NCI-H2107 treated with DMSO at 0.1 percent for 48 hours (cell line): Measurements from ENCODE around the gene FGFR3.

ENCODE experiments used
- DNase-seq: peaks from one replicate; lab custom pipeline; 2025; ENCODE audit not compliant: unreplicated experiment; lab: John Stamatoyannopoulos, UW

The FGFR3 gene

DNA sequence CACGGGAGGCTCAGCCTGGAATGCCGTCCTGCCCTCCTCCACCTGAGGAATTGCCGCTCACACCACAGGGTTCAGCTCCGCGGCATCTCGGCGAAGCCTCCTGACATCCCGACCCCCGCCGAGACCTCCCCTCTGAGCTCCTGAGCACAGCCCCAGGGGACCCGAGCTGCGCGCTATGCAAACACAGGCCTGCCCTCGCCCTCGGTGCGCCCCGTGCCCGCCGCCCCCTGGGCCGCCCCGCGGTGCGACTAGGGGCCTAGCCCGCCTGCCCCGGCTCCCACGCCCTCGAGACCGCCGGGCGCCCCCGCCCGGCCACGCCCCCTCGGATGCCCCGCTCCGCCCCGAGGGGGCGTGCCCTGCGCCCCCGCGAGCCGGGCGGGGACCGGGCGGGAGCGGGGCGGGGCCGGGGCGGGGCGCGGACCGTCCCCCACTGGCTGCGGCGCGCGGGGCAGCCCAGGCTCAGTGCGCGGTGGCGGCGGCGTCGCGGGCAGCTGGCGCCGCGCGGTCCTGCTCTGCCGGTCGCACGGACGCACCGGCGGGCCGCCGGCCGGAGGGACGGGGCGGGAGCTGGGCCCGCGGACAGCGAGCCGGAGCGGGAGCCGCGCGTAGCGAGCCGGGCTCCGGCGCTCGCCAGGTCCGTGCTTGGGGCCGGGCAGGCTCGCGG, at the start of gene FGFR3:
Gene FGFR3 (plus strand): TSS at position 462 of the 664 bp plus-strand sequence. CDS start 642 bp downstream, outside the sequence.
- DNase-seq = no peak

- no peak for DNase-seq
Observed at GRCh38 chr4:1743551-1743950, 49.5 kb upstream of the FGFR3 start.

DNA sequence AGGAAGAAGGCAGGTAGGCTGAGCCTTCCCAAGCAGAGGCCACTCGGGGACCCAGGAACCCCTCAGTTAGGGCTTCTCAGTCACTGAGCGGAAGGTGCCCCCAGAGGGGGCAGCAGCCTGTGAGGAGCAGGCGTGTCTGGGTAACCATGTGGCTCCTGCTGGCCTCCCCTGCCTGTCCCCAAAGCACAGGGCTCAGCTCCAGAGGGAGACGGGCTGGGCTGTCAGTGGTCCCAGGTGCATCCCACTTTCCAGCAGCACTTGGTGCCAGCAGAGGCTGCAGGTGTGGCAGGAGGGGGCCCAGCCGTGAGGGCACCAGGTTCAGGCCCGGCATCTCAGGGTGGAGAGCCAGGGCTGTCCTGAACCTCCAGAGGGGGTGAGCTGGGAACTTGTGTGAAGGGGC, 49.1 kb upstream of the FGFR3 start:
- DNase-seq = no peak

DNA sequence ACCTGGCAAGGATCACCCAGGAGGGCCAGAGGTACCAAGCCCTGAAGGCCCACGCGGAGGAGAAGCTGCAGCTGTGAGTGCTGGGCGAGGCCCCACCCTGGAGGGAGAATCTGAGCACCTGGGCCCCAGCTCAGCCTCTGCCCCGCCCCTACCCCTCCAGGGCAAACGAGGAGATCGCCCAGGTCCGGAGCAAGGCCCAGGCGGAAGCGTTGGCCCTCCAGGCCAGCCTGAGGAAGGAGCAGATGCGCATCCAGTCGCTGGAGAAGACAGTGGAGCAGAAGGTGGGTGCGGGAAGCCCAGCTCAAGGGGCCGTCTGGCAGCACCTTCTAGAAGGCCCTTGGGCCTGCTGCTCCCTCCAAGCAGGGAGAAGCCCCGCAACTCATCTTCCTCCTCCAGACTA, 48.5 kb upstream of the FGFR3 start:
- no peak for DNase-seq

DNA sequence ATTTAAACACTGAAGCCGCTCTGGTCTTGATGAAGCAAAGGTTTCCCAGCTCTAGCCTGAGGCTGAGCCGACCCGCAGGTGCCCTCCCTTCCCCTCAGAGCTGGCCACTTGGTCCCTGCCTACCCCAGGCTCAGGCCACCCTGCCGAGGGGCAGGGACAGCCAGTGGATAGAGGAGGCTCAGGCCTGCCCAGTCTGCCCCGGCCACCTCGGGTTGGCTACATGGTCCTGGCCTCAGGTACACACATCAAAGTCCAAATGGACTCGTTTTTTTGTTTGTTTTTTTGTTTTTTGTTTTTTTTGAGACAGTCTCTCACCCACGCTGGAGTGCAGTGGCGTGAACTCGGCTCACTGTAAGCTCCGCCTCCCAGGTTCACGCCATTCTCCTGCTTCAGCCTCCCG, 47.9 kb upstream of the FGFR3 start:
- DNase-seq = no peak

DNA sequence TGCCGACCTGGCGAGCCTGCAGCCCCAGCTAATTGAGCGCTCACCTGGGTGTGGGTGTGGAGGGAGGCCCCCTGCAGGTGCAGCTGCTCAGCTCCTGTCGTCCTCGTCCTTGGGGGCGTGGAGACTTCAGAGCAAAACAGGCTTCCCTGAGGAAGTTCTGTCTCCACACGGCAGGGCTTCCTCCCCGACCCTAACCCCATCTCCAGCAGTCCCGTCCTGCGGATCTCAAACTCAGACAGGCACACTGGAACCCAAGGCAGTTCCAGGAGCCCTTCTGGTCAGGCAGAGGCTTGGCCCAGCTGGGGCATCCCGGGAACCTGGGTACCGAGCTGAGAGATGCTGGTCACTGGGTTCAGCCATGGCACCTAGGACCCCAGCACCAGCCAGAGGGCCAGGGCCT, 47.4 kb upstream of the FGFR3 start:
- DNase-seq = no peak

- DNase-seq = no peak
Observed at GRCh38 chr4:1746265-1746691, 46.8 kb upstream of the FGFR3 start.

DNA sequence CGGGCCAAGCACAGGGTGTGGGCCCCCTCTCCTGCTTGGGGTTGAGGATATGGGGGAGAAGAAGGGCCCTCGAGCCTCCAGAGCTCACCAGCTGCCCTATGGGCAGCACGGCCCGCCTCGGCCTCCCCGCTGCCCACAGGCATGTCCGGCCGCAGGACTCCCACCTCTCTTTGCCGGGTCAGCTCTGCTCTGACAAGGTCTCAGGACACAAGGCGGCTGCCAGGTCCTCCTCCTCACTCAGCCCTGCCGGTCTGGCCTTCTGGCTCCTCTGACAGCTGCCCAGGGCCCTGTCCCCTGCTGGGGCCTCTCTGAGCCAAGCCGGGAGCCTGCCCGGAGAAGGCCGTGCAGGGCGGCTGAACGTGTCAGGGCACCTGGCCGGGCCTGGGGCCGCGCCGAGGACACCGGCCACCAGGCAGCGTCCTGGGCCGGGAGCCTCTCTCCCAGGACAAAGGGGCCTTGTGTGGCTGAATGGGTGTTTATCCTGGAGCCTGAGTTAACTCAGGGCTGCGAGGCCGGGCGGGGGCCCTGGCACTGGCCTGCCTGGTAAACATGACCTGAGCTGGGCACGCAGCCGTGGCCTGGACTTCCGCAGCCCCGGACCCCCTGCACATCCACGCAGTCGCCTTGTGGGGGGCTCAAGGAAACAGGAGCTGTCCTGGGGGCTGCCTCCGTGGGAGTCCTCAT, 46.0 kb upstream of the FGFR3 start:
- DNase-seq = no peak

DNA sequence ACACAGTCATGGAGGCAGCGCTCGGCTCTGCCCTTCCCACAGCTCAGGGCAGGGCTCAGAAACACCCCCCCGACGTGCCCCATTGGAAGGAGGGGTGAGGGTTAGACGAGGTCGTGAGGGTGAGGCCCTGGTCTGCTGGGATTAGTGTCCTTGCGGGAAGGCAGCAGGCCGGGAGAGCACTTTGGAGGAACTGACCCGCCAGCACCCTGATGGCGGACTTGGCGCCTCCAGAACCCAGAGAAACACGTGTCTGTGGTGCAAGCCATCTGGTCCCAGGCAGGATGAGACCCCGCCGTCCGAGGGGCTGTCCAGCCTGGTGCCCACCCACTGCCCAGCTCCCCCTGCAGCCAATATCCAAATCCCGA, 45.5 kb upstream of the FGFR3 start:
- no peak for DNase-seq

DNA sequence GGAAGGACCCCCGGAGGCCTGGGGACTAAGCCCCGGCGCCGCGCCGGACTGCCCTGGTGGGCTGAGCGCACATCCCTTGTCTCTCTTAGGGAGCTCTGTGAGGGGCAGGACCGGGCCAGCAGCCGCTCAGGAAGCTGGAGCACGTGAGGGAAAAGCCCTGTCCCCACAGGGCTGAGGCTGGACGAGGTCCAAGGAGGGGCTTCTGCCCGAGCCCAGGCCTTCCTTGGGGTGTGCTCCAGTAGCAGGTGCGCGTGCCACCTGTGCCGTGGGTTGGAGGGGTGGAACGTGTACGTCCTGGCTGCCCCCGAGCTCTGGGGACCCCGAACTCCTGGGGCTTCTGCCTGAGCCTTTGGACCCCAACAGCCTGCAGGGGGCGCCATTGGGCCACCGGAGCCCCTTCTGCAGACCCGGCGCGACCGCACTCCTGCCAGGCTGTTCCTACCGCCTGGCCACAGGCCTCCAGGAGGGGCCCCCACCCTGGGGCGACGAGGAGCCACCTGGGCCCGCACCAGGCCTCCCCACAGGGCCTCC, 44.6 kb upstream of the FGFR3 start:
- no peak for DNase-seq

DNA sequence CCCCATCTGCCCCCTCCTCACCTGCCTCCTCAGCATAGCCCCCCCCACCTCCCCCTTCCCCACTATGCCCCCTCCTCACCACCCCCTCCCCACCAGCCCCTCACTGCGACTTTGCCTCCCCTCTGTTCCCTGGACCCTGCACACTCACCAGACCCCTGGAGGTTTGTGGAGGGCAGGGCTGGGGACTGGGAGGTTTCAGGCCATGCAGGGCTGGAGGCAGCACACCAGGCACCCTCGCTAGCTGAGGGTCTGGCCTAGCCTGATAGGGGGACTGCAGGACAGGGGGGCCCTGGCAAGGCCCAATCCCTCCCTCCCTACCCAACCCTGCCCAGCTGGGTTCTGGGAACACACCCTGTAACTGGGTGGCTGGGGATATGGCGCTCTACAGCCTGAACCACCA, 43.7 kb upstream of the FGFR3 start:
- DNase-seq = no peak

- DNase-seq = no peak
Observed at GRCh38 chr4:1749826-1750225, 43.3 kb upstream of the FGFR3 start.

- no peak for DNase-seq
Observed at GRCh38 chr4:1750381-1751154, 42.5 kb upstream of the FGFR3 start.

DNA sequence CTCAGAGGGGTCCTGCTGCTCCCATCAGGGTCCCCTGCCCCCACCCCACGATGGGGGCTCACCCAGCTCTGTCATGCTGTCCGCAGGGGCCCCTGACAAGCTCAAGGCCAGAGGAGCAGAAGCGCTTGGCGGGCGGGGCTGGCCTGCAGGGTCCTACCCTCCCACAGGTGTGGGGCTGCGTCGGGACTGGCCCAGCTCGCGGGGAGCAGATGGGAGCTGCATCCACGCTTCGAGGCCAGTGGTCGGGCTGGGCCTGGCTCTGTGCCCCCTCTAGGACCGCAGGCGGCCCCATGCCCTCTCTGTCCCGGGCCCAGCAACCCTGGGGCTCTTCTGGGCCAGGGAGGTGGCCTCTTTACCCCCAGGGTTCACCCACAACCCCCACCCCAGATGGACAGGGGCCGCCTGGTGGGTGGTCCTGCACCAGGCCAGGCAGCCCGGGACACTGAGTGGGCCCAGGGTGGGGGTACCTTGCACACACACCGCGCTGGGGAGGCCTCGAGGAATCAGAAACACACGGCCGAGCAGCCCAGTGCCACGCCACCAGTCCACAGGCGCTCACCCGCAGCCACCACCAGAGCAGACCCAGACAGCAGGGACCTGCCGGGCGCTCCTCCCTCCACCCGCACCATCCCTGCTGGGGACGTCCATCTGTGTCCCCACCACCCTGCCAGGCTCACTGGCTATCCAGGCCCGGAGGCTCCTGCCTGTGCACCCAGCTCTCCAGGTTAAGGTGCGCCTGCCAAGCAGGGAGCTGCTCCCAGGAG, 41.8 kb upstream of the FGFR3 start:
- no peak for DNase-seq

- DNase-seq = no peak
Observed at GRCh38 chr4:1751919-1752283, 41.2 kb upstream of the FGFR3 start.

DNA sequence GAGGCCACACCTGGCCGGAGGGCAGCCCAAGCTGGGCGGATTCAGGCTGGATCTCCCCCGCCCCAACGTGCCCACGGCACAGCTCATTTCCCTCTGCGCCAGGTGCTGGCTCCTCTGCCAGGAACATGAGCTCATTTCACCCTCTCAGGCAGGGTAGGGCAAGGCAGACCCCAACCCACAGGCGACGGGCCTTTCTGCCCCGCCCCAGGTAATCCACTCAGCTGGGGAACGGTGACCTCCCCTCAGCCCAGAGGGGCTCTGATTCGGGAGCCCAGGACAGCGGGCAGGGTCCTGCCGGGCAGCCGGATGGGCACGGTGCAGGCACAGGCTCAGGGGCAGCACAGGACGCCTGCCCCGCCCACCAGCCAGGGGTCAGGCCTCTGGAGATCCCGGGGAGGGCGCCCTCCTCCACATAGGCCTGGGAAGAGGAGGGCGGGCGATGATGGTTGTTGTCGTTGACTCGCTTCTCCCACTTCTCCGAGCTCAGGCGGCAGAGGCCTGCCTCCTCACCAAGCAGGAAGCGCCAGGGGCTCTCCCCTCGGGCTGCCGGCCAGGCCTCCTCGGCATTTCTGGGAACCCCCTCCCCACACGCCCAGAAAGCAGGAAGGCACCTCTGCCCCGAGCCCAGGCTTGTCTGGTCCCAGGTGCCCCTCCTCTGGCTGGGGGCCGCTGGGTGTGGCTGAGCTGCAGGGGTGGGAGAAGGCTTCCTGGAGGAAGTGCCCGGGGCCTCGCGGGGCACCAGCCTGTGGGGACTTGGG, 40.6 kb upstream of the FGFR3 start:
- DNase-seq = no peak

- no peak for DNase-seq
Observed at GRCh38 chr4:1753294-1753696, 39.8 kb upstream of the FGFR3 start.

DNA sequence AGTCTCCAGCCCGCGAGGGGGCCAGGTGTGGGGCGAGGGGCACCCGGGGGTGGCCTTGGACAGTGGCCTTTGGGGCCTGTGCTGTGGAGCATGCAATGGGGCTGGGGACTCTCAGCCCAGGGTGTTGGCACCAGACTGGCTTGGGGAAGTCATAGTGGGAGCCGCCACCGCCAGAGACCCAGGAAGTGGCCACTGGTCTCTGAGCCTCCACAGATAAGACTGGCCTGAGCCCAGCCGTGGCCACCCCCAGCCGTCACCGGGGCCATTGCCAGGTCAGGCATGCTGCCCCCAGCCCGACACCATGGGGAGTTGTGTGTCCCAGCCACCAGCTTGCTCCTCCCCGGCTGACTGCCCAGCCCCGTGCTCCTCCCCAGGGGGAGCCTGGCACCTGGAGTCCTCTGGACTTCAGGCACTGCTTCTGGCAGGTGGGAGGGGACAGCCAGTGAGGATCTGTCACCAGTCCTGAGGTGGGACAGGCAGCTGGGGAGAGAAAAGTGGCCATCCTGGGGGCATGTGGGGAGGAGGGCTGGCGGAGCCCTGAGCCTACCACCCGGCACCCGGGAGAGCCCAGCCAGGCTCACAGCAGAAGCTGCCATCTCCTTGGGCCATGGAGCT, 39.3 kb upstream of the FGFR3 start:
- no peak for DNase-seq

GRCh38 chr4:1754336-1754735, 38.8 kb upstream of the FGFR3 start:
- DNase-seq = no peak

- DNase-seq = no peak
Observed at GRCh38 chr4:1755297-1755696, 37.8 kb upstream of the FGFR3 start.
